ENCODE results near the gene ZNF211. TPM values are rescaled to one million over a fixed set of nuclear protein-coding genes. Genes with fewer than 3 reads are reported as not detected.

ZNF211 gene
- total RNA-seq, 1 experiment from 2014 or later, result 8.3 TPM

DNA sequence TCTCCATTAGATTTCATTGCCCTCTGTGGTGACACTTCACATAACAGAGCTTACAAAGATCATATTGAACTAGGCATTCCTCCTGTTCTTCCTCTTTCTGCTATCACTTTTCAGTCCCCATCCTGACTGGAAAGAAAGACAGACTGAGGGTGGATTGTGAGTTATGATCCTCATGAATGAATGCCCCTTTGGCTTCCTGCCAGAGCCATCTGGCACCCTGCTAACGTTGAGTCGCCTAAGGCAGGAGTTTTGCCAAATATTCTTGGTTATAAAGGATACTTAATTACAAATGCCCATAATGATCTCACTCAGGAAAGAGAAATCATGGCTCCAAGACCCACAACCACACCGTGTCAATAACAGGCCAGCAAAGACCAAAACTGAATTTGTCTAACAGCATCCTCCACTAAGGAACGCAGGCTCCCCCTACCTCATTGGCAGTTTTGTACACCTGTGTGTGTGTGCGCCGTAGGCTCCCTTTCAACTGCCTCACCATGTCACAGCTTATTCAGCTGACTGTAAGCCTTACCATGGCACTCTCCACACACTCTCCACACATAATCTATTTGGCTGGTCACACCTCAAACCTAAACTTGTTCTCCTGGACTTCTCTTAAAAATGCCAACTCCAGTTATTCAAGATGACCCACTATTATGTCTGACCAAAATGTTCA, 15.5 kb downstream of the ZNF211 start:
- in situ Hi-C loops (cut with HindIII; ENCODE audit: low pct_unique_long_range_greater_than_20kb, low sequenced_read_pairs), result no loop called here
- no peak for DNase-seq (ENCODE audit: low read depth)

DNA sequence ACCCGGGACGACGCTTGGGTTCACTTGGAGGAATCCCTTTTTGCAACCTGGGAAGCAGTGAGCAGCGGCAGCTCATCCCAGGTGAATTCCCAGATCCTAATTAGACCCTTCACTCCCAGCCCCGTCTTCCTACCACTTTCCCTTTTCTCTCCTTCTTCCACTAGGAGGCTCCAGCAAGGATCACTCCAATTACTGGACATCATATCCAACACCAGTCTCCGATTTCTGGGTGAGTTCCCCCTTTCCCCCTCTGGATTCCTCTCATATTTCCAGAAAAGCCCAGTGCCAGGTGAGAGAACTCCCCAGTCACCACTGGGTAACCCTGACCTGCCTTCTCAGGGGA, 18.7 kb downstream of the ZNF211 start:
- in situ Hi-C loops (cut with HindIII; ENCODE audit: low pct_unique_long_range_greater_than_20kb, low sequenced_read_pairs), result no loop called here
- no peak for DNase-seq (ENCODE audit: low read depth)

DNA sequence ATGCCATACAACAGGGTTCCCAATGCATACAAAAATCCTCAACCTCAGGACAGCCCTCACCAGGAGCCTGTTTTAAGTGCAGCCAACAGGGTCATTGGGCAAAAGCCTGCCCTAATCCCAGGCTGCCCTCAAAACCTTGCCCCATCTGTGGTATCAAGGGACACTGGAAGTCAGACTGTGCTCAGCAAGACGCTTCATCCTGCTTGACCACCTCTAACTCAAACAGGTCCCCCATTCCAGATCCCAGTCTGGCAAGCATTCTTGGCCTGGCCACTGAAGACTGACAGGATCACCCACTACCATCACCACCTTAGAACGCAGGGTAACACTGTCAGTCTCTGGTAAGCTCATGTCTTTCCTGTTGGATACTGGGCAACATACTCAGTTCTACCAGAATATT, 20.7 kb downstream of the ZNF211 start:
- no peak for DNase-seq (ENCODE audit: low read depth)
- in situ Hi-C loops (cut with HindIII; ENCODE audit: low pct_unique_long_range_greater_than_20kb, low sequenced_read_pairs), result no loop called here

DNA sequence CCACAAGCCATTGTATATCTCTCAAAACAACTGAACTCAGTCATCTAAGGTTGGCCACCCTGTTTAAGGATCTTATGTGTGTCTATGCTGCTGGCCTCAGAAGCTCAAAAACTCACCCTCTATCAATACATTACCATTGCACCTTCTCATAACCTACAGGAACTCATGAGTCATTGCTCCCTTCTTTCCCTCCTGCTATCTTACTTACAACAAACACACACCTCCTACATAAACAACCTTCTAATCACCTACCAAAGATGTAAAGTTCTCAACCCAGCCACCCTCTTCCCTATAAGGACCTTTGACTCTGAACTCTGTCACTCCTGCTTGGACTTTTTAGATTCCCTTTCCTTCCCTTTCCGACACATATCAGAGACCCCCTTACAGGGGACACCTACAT, 22.5 kb downstream of the ZNF211 start:
- in situ Hi-C loops (cut with HindIII; ENCODE audit: low pct_unique_long_range_greater_than_20kb, low sequenced_read_pairs), result no loop called here
- no peak for DNase-seq (ENCODE audit: low read depth)

DNA sequence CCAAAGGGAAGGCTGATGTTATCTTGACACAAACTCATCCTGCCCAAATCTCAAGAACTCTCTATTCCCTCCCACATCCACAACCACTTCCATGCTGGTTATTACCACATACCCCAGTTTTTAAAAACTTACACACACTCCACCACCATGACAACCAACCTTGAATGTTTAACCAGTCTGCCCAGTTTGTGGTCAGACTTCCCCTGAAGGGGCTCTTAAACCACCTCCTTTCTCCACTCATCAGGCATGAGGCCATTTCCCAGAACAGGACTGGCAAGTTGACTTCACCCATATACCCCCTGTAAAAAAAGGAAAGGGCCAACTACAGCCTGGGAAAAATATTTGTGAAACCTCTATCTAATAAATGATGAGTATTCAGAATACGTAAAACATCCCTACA, 23.4 kb downstream of the ZNF211 start:
- in situ Hi-C loops (cut with HindIII; ENCODE audit: low pct_unique_long_range_greater_than_20kb, low sequenced_read_pairs), result no loop called here

DNA sequence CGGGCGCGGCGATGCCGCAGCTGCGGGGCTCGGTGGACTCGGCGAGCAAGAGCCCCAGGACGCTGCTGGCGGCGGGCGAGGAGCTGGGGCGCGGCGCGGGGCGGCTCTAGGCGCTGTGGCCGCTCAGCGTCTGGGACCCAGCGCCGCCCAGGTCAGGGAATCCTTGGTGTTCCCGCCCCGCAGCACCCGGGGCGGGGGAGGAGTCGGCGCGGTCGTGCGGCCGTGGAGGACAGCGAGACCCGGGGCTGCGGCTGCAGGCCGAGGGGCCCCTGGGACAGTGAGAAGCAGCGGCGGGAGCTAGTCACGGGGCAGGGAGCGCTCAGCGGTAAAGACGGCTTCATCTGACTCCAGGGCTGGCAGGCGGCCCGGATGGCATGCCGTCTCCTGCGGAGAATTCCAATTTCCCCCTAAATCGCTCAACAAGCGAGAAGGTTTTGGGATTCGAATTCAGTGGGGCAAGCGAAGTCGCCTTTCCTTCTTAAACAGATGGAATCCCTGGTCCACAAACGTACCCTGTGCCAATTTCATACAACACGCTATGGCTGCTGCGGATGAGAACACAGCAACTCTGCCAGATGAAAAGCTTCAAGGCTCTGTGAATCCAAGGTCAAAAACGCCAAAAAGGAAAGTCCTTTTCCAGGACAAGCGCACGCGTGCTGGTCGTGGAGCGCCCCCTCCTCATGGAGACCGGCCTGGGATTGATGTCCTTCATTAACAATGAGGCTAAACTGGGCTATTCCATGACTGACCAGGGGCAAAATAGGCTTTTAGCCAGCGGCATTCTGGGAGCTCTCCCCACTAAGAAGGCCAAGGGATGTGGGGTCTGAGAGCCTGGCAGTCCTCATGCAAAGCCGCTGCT, 31.5 kb downstream of the ZNF211 start:
- in situ Hi-C loops (cut with HindIII; ENCODE audit: low pct_unique_long_range_greater_than_20kb, low sequenced_read_pairs), result no loop called here
- peak; percentile 50 for DNase-seq (ENCODE audit: low read depth)

More for the DNA sequence above, 23.4 kb downstream of the ZNF211 start:
- DNase-seq (ENCODE audit: low read depth), result no peak

DNA sequence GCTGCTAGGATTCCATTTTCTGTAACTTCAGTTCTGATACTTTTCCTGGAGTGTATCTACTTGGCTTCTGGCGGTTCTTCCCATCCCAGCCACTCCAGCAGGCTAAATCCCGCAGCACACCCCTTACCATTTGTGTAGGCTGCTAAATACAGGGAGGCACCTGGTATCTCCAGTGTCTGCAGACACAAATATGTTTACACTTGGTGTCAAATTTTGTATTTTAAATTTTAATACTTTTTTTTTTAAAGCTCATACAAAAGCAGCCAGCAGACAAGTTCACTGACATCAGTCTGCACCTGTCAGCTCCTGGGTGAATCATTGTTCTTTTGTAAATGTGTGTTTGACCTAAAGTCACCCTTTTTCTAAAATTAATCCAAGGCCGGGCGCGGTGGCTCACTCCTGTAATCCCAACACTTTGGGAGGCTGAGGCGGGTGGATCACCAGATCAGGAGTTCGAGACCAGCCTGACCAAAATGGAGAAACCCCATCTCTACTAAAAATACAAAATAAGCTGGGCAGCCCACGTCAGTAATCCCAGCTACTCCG, 32.4 kb downstream of the ZNF211 start:
- in situ Hi-C loops (cut with HindIII; ENCODE audit: low pct_unique_long_range_greater_than_20kb, low sequenced_read_pairs), result no loop called here

DNA sequence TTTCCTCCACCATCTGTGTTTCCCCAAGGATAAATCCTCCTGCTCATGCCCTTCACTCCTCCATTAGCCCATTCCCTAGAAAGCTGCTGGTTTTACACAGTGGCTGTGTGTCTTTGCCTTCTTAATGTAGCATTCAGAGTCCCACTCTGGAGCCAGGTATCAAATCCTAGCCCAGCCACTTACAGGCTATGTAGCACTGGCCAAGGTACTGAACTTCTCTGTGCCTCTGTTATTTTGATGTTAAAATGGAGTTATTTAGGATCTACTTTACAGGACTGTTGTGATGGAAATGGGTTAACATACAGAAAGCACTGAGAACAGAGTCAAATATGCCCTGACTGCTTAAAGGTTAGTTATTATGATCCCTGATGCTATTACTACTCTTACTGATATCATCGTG, 34.3 kb downstream of the ZNF211 start:
- in situ Hi-C loops (cut with HindIII; ENCODE audit: low pct_unique_long_range_greater_than_20kb, low sequenced_read_pairs), result no loop called here
- DNase-seq (ENCODE audit: low read depth), result no peak

More for the DNA sequence above, 32.4 kb downstream of the ZNF211 start:
- no peak for DNase-seq (ENCODE audit: low read depth)

DNA sequence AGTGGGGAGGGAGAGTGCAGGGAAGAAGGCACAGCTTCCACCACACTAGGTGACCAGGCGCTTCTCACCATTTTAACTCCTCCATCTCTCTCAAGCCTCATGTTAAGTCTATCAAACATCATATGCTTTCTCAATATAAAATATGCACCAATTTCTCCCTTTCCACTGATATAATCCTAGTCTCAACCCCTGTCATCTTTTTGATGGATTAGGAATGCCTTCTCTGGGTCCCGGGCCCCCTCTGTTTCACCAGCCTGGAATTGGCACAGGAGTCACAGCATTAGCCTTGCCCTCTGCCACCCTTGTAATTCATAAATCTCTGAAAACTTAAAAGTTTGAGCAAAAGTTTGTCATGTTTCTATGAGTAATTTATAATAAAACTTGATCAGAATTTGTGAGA, 35.7 kb downstream of the ZNF211 start, which contains the start of gene ZSCAN4:
TSS of gene ZSCAN4 (plus strand) at position 301 of the 400 bp plus-strand sequence. CDS start 7,211 bp downstream, outside the sequence.
- in situ Hi-C loops (cut with HindIII; ENCODE audit: low pct_unique_long_range_greater_than_20kb, low sequenced_read_pairs), result no loop called here
- DNase-seq (ENCODE audit: low read depth), result no peak

DNA sequence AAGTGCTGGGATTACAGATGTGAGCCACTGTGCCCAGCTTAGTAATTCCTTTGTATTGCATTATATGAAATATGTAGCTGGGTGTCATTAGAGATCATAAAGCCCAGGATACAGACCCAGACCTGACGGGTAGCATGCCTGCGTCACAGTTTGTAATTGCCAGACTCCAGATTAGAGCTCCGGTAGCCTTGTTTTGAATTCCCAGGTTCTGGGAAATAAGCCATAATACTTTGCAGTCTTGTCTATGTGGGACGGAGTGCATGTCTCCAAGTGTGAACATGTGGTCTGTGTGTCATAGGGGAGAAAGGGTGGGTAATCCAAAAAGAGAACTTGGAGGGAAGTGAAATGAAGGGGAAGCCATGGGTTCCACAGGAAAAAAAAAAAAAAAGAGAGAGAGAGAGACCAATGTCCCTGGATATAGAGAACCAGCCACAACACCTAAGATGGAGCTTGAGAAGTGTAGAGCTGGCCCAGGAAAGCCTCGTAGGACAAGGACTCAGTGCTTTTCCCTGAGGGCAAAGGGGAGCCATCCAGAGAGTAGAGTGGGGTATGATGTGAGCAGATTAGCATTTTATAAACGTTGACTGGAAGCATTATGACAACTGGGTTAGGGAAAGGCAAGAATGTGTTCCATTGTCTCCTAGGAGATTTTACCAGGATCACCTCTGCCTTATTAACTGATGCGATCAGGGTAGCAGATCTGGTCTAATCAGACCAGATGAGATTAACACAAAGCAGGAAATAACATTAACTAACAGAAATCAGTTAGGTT, 38.3 kb downstream of the ZNF211 start:
- in situ Hi-C loops (cut with HindIII; ENCODE audit: low pct_unique_long_range_greater_than_20kb, low sequenced_read_pairs), result no loop called here
- DNase-seq (ENCODE audit: low read depth), result no peak

DNA sequence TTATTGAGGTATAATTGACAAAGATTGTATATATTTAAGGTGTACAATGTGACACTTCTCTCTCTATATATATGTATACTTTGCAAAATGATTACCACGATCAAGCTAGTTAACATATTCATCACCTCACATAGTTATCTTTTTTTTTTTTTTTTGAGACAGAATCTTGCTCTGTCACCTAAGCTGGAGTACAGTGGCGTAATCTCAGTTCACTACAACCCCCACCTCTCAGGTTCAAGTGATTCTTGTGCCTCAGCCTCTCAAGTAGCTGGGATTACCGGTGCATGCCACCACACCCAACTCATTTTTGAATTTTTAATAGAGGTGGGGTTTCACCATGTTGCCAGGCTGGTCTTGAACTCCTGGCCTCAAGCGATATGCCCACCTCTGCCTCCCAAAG, 39.5 kb downstream of the ZNF211 start:
- in situ Hi-C loops (cut with HindIII; ENCODE audit: low pct_unique_long_range_greater_than_20kb, low sequenced_read_pairs), result no loop called here

DNA sequence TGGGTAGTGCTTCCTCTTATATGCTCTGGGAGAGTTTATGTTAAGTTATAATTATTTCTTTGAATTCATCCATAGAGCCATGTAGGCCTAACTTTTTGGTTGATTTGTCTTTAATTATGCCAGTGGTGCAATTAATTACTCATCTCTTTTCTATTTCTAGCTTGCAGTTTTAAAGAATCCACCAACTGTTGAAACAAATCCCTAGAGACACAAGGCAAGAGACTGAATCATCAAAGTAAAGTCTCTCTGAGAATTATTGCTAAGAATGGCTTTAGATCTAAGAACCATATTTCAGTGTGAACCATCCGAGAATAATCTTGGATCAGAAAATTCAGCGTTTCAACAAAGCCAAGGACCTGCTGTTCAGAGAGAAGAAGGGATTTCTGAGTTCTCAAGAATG, 42.9 kb downstream of the ZNF211 start:
- no peak for DNase-seq (ENCODE audit: low read depth)
- in situ Hi-C loops (cut with HindIII; ENCODE audit: low pct_unique_long_range_greater_than_20kb, low sequenced_read_pairs), result no loop called here

More for the DNA sequence above, 39.5 kb downstream of the ZNF211 start:
- DNase-seq (ENCODE audit: low read depth), result no peak

DNA sequence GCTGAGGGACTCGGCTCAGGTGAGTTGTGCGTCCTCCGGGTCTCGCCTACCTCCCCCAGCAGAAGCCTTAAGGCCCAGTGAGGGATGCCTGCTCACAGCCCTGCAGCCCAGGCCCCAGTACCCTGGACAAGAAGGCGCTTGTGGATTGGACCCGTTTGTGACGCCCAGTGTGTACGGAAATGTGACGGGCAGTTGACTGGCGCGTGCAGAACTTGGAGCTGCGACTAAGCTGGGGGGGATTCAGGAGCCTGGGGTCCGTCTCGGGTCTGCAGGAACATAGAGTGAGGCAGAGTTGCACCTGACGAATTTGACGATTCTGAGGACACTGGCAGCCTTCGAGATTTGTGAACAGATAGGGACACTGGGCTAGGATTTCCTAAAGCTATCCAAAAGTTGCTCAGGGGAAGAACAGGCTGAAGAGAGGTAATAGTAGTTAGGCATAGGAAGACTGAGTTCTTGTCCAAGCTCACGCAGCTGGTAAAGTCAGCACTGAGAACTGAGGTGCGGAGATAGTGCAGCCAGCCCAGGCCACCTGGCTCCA, 49.3 kb downstream of the ZNF211 start:
- in situ Hi-C loops (cut with HindIII; ENCODE audit: low pct_unique_long_range_greater_than_20kb, low sequenced_read_pairs), result no loop called here
- no peak for DNase-seq (ENCODE audit: low read depth)

DNA sequence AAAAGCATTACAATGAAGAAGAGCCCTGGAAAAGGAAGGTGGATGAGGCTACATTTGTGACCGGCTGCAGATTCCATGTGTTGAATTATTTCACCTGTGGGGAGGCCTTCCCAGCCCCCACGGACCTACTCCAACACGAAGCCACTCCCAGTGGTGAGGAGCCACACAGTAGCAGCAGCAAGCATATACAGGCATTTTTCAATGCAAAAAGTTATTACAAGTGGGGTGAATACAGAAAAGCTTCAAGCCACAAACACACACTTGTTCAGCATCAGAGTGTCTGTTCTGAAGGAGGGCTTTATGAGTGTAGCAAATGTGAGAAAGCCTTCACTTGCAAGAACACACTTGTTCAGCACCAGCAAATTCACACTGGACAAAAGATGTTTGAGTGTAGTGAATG, 53.8 kb downstream of the ZNF211 start:
- in situ Hi-C loops (cut with HindIII; ENCODE audit: low pct_unique_long_range_greater_than_20kb, low sequenced_read_pairs), result no loop called here
- DNase-seq (ENCODE audit: low read depth), result no peak

DNA sequence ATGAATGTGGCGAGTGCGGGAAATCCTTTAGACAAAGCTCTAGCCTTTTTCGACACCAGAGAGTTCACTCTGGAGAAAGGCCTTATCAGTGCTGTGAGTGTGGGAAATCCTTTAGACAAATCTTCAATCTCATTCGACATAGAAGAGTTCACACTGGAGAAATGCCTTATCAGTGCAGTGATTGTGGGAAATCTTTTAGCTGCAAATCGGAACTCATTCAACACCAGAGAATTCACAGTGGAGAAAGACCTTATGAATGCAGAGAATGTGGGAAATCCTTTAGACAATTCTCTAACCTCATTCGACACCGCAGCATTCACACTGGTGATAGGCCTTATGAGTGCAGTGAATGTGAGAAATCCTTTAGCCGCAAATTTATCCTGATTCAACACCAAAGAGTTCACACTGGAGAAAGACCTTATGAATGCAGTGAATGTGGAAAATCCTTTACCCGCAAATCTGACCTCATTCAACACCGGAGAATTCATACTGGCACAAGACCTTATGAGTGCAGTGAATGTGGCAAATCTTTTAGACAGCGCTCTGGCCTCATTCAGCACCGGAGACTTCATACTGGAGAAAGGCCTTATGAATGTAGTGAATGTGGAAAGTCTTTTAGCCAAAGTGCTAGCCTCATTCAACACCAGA, 54.5 kb downstream of the ZNF211 start:
- in situ Hi-C loops (cut with HindIII; ENCODE audit: low pct_unique_long_range_greater_than_20kb, low sequenced_read_pairs), result no loop called here
- no peak for DNase-seq (ENCODE audit: low read depth)

DNA sequence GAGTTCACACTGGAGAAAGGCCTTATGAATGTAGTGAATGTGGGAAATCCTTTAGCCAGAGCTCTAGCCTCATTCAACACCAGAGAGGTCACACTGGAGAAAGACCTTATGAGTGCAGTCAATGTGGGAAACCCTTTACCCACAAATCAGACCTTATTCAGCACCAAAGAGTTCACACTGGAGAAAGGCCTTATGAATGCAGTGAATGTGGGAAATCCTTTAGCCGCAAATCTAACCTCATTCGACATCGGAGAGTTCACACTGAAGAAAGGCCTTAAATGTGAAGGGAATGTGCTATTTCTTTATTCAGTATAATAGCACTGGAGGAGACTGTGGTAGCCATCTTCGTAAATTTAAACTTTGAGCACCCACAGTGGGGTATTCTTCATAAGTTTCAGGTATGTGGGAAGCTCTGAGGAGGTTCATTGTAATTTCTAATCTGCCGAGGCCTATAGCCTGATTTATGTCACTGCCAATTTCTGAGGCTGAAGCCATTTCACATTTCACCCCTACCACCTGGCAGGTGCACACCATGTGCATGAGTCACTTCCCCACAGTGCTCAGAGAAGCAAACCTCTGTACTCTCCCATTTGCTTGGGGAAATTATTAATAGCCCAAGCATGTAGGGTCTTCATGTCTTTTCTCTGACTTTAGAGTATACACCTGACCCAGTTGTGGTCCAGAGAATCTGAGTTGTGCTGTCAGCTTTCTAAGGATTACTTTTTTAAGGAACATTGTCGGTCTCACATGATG, 55.2 kb downstream of the ZNF211 start:
- in situ Hi-C loops (cut with HindIII; ENCODE audit: low pct_unique_long_range_greater_than_20kb, low sequenced_read_pairs), result no loop called here
- no peak for DNase-seq (ENCODE audit: low read depth)

DNA sequence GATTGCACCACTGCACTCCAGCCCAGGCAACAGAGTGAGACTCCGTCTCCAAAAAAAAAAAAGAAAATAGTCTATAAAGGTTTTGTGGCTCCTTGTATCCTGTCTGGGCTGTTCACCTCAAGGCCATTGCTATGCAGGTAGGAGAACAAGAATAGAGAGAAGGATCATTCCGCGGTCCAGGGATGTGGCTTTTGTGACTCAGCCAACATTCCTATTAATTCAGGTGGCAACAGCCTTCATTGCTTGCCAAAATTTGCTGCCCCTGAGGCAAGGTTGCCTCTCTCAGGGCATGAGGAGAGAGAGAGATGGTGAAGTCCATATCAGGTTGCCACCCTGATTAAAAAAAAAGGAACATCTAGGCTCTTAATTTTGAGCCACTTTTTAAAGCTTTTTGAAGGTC, 56.8 kb downstream of the ZNF211 start:
- DNase-seq (ENCODE audit: low read depth), result no peak

More for the DNA sequence above, 56.8 kb downstream of the ZNF211 start:
- in situ Hi-C loops (cut with HindIII; ENCODE audit: low pct_unique_long_range_greater_than_20kb, low sequenced_read_pairs), result no loop called here

All from Caki2 (cell line).